Stomach (tissue), 9 donors: ENCODE measurements around the gene COBL. TPM values are rescaled to one million over a fixed set of nuclear protein-coding genes. Genes with fewer than 3 reads are reported as not detected.
A peak's percentile ranks its signal among the peaks of the same experiment; 100 is the strongest.

ENCODE experiments used
- DNase-seq, 2 donors: peaks; one replicate each; pipeline versions ENCODE4 v3.0.0 to v3.0.0-alpha.2; 2013 to 2019
- H3K27ac ChIP-seq, 5 donors: fragments of 200-600 bp in 4 of 5; sonication (generic) in 4 of 5; one replicate each; pipeline ENCODE4 v1.5.1; 2013 to 2019; ENCODE audit warnings: mild to moderate bottlenecking in 1 of 5, moderate library complexity in 1 of 5
- H3K27me3 ChIP-seq, 3 donors: fragments of 200-600 bp; sonication (generic); one replicate each; pipeline ENCODE4 v1.5.1; 2017 to 2019; ENCODE audit warnings: mixed run types in 1 of 3
- H3K36me3 ChIP-seq, 4 donors: fragments of 200-600 bp; sonication (generic); 1 replicate in 3 of 4; 2 replicates in 1 of 4; pipeline ENCODE4 v1.5.1; 2016 to 2019
- H3K4me1 ChIP-seq, 4 donors: fragments of 200-600 bp; sonication (generic); one replicate each; pipeline ENCODE4 v1.5.1; 2016 to 2019
- H3K4me3 ChIP-seq, 4 donors: fragments of 200-600 bp; sonication (generic) in 3 of 4; one replicate each; pipeline ENCODE4 v1.5.1; 2016 to 2019; ENCODE audit warnings: mild to moderate bottlenecking in 1 of 4
- H3K9me3 ChIP-seq, 4 donors: fragments of 200-600 bp; sonication (generic); one replicate each; pipeline ENCODE4 v1.5.1; 2016 to 2019
- CTCF ChIP-seq, 7 experiments: fragments of 450-650 bp in 4 of 7; fragments of 200-600 bp in 3 of 7; sonication (generic) in 3 of 7; IDR thresholded peaks; one replicate each; pipeline ENCODE4 v1.5.1; 2016 to 2019; ENCODE audit warnings: antibody characterized with exemption in 7 of 7, control low read depth in 2 of 7, mild to moderate bottlenecking in 1 of 7
- EP300 ChIP-seq: sonication (generic); formaldehyde crosslinking; IDR thresholded peaks from one replicate; pipeline ENCODE4 v1.6.1; 2017; ENCODE audit warnings: antibody characterized with exemption
- POLR2A ChIP-seq, 4 donors: fragments of 450-650 bp; IDR thresholded peaks; one replicate each; pipeline ENCODE4 v1.6.1; 2016; ENCODE audit warnings: antibody characterized with exemption in 4 of 4, control low read depth in 2 of 4, mild to moderate bottlenecking in 1 of 4, moderate library complexity in 1 of 4
- POLR2AphosphoS5 ChIP-seq, 3 donors: sonication (generic); formaldehyde crosslinking; IDR thresholded peaks; one replicate each; pipeline ENCODE4 v1.6.1; 2016; ENCODE audit warnings: antibody characterized with exemption in 3 of 3
- WGBS, 5 donors: extraction: QIAGEN DNeasy Blood & Tissue Kit in 3 of 5; methylation state at CpG; one replicate each; pipeline versions ENCODE4 v1.1.5 to v1.1.7; 2013 to 2018; 5-methylcytosine and 5-hydroxymethylcytosine counted together
- intact Hi-C: fragments of 100-400 bp; cut with DNase I; formaldehyde crosslinking; loops from one replicate; pipeline ENCODE4 v1.15.1; 2023; ENCODE audit warnings: low total_unique reads
- polyA plus RNA-seq, 3 donors: library from polyadenylated mRNA; stranded (reverse); fragments of 200-250 nt; gene quantifications; one replicate each; pipeline ENCODE4 v1.2.3, GENCODE V29; 2013
- total RNA-seq, 5 donors: library from RNA; depleted of rRNA; stranded (reverse); fragments of >200 nt; gene quantifications; one replicate each; pipeline versions ENCODE4 v1.1.0 to v1.2.3, GENCODE V29; 2014 to 2016
- donor health status: healthy with polysubstance abuse.
- donor health status: Bipolar disorder and iron deficiency.
- donor health status: healthy.

The COBL gene
- total and polyA plus RNA-seq, 8 donors = 4.9 to 79.9 (median 16.0) TPM

DNA sequence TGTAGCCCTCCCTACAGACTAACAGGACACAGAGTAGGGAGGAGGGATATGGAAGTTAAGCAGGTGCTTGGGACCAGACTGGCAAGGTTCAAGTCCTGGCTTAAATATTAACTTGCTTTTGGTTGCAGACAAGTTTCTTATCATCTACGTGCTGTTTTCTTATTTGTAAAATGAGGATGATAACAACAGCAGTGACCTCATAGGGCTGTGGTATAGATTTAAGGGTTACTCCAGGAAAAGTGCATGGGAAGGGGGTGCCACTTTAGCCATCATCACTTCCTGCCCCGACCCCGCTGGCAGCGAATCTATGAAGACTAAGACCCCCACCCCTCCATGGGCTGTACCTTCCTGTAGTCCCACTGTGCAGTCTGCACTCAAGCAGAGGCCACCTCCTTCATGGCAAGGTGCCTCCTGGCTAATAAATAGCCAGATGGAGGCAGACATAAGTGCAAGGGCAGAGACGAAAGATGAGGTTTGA is 250.2 kb downstream of the COBL start:
- Histone ChIP-seq H3K4me3 (no peak overlapping the region), H3K27me3 (no peaks in the 10 kb centered on the region), H3K36me3 (no peaks in the 10 kb centered on the region), H3K4me1 (peaks cover 16 to 47% (median 24%) of the 10 kb centered on the region in 4 donors), H3K9me3 (no peaks in the 10 kb centered on the region), H3K27ac (peak overlapping the region in 4 of 5 donors; percentile 26 to 69 (median 54))
- no peak for TF ChIP-seq CTCF (IDR thresholded peaks at IDR 0.05)
- TF ChIP-seq POLR2AphosphoS5 (IDR thresholded peaks at IDR 0.05) = peak in 1 of 3 donors; percentile 20
- no peak for TF ChIP-seq EP300
- peak; percentile 49 to 84 for DNase-seq
- intact Hi-C loops = no loop called here
- WGBS, 5 donors = 30 to 59% (median 43%) methylated on average over 5 of the region's 5 CpGs

GRCh38 chr7:51065766-51066165 is 250.8 kb downstream of the COBL start:
- WGBS, 5 donors = 90 to 95% (median 91%) methylated on average over 6 of the region's 6 CpGs
- no peaks in the 10 kb centered on the region for H3K9me3 ChIP-seq

DNA sequence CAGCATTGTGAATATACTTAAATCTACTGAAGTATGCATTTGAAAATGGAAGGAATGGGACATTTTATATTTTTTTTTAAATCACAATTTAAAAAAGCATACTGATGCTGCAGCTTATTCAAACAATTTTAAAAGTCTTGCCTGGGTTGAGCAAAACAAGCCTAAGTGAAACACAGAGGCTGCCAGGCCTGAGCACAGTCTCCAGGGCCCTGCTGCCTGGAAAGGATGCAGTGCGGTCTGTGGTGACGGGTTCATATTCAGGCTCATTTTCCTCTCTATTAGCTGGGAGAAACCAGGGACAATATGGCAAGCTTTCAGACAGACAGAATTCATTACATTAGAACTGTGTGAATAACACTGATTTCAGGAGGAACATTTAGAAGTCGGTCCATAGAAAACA is 251.9 kb downstream of the COBL start:
- H3K27me3 ChIP-seq = no peaks in the 10 kb centered on the region
- no peak overlapping the region for H3K27ac ChIP-seq
- TF ChIP-seq EP300 = no peak
- no peak for TF ChIP-seq POLR2A (IDR thresholded peaks at IDR 0.05)
- no peak for TF ChIP-seq CTCF (IDR thresholded peaks at IDR 0.05)
- TF ChIP-seq POLR2AphosphoS5 (IDR thresholded peaks at IDR 0.05) = no peak
- no peaks in the 10 kb centered on the region for H3K9me3 ChIP-seq
- intact Hi-C loops = no loop called here
- WGBS, 5 donors = 87 to 99% (median 93%) methylated on average over 3 of the region's 3 CpGs
- no peaks in the 10 kb centered on the region for H3K36me3 ChIP-seq
- H3K4me1 ChIP-seq = peaks cover 16 to 40% (median 22%) of the 10 kb centered on the region in 4 donors
- DNase-seq = no peak
- no peak overlapping the region for H3K4me3 ChIP-seq

More at GRCh38 chr7:51065766-51066165, 250.8 kb downstream of the COBL start:
- Histone ChIP-seq H3K27me3 (no peaks in the 10 kb centered on the region), H3K36me3 (no peaks in the 10 kb centered on the region), H3K4me1 (peaks cover 16 to 47% (median 24%) of the 10 kb centered on the region in 4 donors), H3K27ac (no peak overlapping the region), H3K4me3 (no peak overlapping the region)
- TF ChIP-seq POLR2A (IDR thresholded peaks at IDR 0.05) = no peak
- DNase-seq = no peak
- intact Hi-C loops = no loop called here

DNA sequence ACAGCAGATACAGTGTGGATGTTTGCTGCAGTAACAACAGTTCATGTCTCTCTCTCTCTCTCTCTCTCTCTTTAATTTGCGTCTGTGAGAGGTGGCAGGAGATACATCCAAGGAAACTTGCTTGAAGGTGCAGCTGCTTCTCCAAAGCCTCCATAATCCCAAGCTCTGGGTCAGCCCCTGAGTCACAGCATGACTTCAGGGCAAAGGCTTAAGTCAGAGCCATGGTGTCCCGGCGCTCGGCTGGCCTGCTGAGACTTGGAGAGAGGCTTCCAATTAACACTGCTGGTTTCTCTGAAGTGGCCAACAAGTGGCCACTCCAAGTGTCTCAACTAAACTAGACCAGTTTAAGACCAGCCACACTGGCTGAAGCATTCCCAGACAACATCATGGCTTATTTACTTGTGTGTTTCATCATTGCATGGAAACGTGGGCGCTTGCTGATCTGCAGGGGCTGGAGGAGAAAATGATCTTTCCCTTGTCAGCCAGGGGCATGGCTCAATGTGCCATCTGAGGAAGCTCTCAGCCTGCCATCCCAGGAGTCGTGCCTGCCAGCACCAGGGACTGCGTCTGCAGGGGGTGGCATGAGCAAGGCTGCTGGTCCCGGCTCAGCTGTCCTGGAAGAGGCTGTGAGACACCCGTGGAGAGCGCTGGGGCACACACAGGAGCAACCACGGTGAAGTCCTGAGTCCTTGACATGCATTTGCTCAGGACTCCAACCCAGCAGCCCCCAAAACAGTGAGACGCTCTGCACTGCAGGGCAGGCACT is 254.2 kb downstream of the COBL start:
- Histone ChIP-seq H3K27me3 (no peaks in the 10 kb centered on the region), H3K9me3 (no peaks in the 10 kb centered on the region), H3K4me3 (no peak overlapping the region), H3K4me1 (peaks cover 10 to 22% (median 19%) of the 10 kb centered on the region in 4 donors), H3K27ac (no peak overlapping the region), H3K36me3 (no peaks in the 10 kb centered on the region)
- intact Hi-C loops = no loop called here
- DNase-seq = no peak
- WGBS, 5 donors = 85 to 89% (median 88%) methylated on average over 13 of the region's 13 CpGs
- no peak for TF ChIP-seq POLR2AphosphoS5 (IDR thresholded peaks at IDR 0.05)
- TF ChIP-seq EP300 = no peak
- TF ChIP-seq CTCF (IDR thresholded peaks at IDR 0.05) = no peak
- no peak for TF ChIP-seq POLR2A (IDR thresholded peaks at IDR 0.05)

DNA sequence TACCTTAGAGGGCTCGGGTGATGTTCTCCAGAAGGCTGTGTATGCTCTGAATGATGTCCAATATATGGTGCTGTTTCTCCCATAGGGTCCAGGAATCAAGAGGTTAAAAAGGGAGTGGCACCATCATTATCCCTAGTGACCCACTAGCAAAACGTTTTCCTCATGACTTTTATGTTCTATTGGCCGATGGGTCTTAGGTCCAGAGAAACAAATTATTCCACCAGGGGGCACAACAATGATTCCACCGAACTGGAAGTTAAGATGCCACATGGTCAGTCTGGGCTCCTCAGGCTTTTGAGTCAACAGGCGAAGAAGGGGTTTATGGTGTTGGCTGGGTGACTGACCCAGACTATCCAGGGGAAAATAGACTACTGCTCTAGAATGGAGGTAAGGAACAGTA is 256.1 kb downstream of the COBL start:
- intact Hi-C loops = no loop called here
- TF ChIP-seq POLR2A (IDR thresholded peaks at IDR 0.05) (no peak), POLR2AphosphoS5 (IDR thresholded peaks at IDR 0.05) (no peak), EP300 (no peak), CTCF (IDR thresholded peaks at IDR 0.05) (no peak)
- no peak for DNase-seq
- no peak overlapping the region for H3K27ac ChIP-seq
- H3K27me3 ChIP-seq = no peaks in the 10 kb centered on the region
- peaks cover 0 to 8% (median 3%) of the 10 kb centered on the region in 4 donors for H3K4me1 ChIP-seq
- H3K9me3 ChIP-seq = no peaks in the 10 kb centered on the region
- 76 to 80% (median 76%) methylated on average over 5 of the region's 5 CpGs for WGBS, 5 donors
- H3K4me3 ChIP-seq = no peak overlapping the region
- no peaks in the 10 kb centered on the region for H3K36me3 ChIP-seq
